ENCODE results near the gene PLSCR4.

DNA sequence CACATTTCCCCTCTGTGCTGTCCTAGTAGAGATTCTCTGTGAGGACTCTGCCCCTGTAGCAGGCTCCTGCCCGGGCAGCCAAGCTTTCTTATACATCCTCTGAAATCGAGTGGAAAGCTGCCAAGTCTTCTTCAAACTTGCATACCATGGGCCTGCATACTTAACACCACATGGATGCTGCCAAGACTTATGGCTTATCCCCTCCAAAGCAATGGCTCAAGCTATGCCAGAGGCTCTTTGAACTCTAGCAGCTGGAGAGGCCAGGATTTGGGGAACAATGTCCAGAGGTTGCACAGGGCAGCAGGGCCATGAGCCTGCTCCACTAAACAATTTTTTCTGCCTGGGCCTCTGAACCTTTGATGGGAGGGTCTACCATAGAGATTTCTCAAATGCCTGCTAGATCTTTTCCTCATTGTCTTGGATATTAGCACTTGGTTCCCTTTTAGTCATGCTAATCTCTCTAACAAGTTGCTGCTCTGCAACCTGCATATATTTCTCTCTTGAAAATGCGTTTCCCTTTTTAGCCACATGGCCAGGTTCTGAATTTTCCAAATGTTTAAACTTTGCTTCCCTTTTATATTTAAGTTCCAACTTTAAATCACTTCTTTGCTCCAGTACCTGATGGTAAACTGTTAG is 6.1 kb upstream of the PLSCR4 start:
- no peak for TF ChIP-seq POLR2A (IDR thresholded peaks at IDR 0.05)
- TF ChIP-seq, protein P1, sequence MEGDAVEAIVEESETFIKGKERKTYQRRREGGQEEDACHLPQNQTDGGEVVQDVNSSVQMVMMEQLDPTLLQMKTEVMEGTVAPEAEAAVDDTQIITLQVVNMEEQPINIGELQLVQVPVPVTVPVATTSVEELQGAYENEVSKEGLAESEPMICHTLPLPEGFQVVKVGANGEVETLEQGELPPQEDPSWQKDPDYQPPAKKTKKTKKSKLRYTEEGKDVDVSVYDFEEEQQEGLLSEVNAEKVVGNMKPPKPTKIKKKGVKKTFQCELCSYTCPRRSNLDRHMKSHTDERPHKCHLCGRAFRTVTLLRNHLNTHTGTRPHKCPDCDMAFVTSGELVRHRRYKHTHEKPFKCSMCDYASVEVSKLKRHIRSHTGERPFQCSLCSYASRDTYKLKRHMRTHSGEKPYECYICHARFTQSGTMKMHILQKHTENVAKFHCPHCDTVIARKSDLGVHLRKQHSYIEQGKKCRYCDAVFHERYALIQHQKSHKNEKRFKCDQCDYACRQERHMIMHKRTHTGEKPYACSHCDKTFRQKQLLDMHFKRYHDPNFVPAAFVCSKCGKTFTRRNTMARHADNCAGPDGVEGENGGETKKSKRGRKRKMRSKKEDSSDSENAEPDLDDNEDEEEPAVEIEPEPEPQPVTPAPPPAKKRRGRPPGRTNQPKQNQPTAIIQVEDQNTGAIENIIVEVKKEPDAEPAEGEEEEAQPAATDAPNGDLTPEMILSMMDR (IDR thresholded peaks at IDR 0.05), result no peak

Measured in gastroesophageal sphincter (tissue), 3 donors.